HepG2 (cell line): Measurements from ENCODE around the gene PCGF6. TPM values are rescaled to one million over a fixed set of nuclear protein-coding genes. Genes with fewer than 3 reads are reported as not detected.

Experiments
- ARHGAP35 ChIP-seq: sonication (generic); formaldehyde crosslinking; IDR thresholded peaks from 2 replicates; pipeline ENCODE4 v1.9.0; 2022; ENCODE audit warnings: mild to moderate bottlenecking, inconsistent platforms, moderate library complexity, missing genetic modification reagents, borderline replicate concordance
- ARNTL ChIP-seq: sonication (generic); formaldehyde crosslinking; IDR thresholded peaks from 2 replicates; pipeline ENCODE4 v1.4.0; 2020; ENCODE audit warnings: mild to moderate bottlenecking, missing genetic modification reagents
- CAMTA2 ChIP-seq: sonication (generic); formaldehyde crosslinking; IDR thresholded peaks from 2 replicates; pipeline ENCODE4 v1.4.0; 2020; ENCODE audit warnings: mild to moderate bottlenecking, missing genetic modification reagents, borderline replicate concordance
- GPBP1L1 ChIP-seq: sonication (generic); formaldehyde crosslinking; IDR thresholded peaks from 2 replicates; pipeline ENCODE4 v1.5.0; 2020; ENCODE audit warnings: mild to moderate bottlenecking, missing genetic modification reagents
- HOMEZ ChIP-seq: IDR thresholded peaks from 2 replicates; pipeline ENCODE4 v1.6.1; 2016; ENCODE audit warnings: low read depth
- KDM1A ChIP-seq: IDR thresholded peaks from 2 replicates; pipeline ENCODE4 v1.6.1; 2016; ENCODE audit warnings: missing compliant biosample characterization
- NFKBIZ ChIP-seq: IDR thresholded peaks from 2 replicates; pipeline ENCODE4 v1.6.1; 2018; ENCODE audit warnings: missing genetic modification reagents, missing compliant biosample characterization
- PAXIP1 ChIP-seq: sonication (generic); formaldehyde crosslinking; conservative IDR thresholded peaks from 2 replicates; pipeline ENCODE4 v1.4.0; 2020; ENCODE audit warnings: mild to moderate bottlenecking, missing genetic modification reagents, moderate library complexity
- RARG ChIP-seq: sonication (generic); formaldehyde crosslinking; IDR thresholded peaks from 2 replicates; pipeline ENCODE4 v1.4.0; 2020; ENCODE audit warnings: low read depth, mild to moderate bottlenecking, missing genetic modification reagents
- RELA ChIP-seq: sonication (generic); formaldehyde crosslinking; IDR thresholded peaks from 2 replicates; pipeline ENCODE4 v1.4.0; 2020; ENCODE audit warnings: missing genetic modification reagents
- REPIN1 ChIP-seq: sonication (generic); formaldehyde crosslinking; IDR thresholded peaks from 2 replicates; pipeline ENCODE4 v1.8.0; 2022; ENCODE audit warnings: missing genetic modification reagents, low read depth, mild to moderate bottlenecking, borderline replicate concordance
- SALL2 ChIP-seq: sonication (generic); formaldehyde crosslinking; IDR thresholded peaks from 2 replicates; pipeline ENCODE4 v1.8.1; 2023; ENCODE audit warnings: mild to moderate bottlenecking, missing genetic modification reagents, inconsistent platforms
- XRCC5 ChIP-seq: fragments of 200-400 bp; formaldehyde crosslinking; optimal IDR thresholded peaks from 2 replicates; pipeline ENCODE3; 2017; ENCODE audit warnings: mild to moderate bottlenecking, low read length
- YEATS4 ChIP-seq: sonication (generic); formaldehyde crosslinking; IDR thresholded peaks from 2 replicates; pipeline ENCODE4 v1.4.0; 2020; ENCODE audit warnings: missing genetic modification reagents, borderline replicate concordance
- ZBTB10 ChIP-seq: sonication (generic); formaldehyde crosslinking; IDR thresholded peaks from 2 replicates; pipeline ENCODE4 v1.4.0; 2020; ENCODE audit warnings: missing genetic modification reagents, borderline replicate concordance
- ZMYM2 ChIP-seq: sonication (generic); formaldehyde crosslinking; IDR thresholded peaks from 2 replicates; pipeline ENCODE4 v1.8.0; 2022; ENCODE audit warnings: mild to moderate bottlenecking, missing genetic modification reagents
- ZNF678 ChIP-seq: sonication (generic); formaldehyde crosslinking; IDR thresholded peaks from 2 replicates; pipeline ENCODE4 v1.4.0; 2020; ENCODE audit warnings: mild to moderate bottlenecking, missing genetic modification reagents
- ZNF749 ChIP-seq: sonication (generic); formaldehyde crosslinking; IDR thresholded peaks from 2 replicates; pipeline ENCODE4 v1.8.0; 2022; ENCODE audit warnings: mild to moderate bottlenecking, missing genetic modification reagents, moderate library complexity, borderline replicate concordance
- ZNF777 ChIP-seq: sonication (generic); formaldehyde crosslinking; IDR thresholded peaks from 2 replicates; pipeline ENCODE4 v1.4.0; 2020; ENCODE audit warnings: missing genetic modification reagents
- ZNF83 ChIP-seq: sonication (generic); formaldehyde crosslinking; IDR thresholded peaks from 2 replicates; pipeline ENCODE4 v1.4.0; 2020; ENCODE audit warnings: missing genetic modification reagents, mild to moderate bottlenecking, borderline replicate concordance
- polyA plus RNA-seq, 8 experiments: library from polyadenylated mRNA; depleted of rRNA in 3 of 8; stranded (reverse) in 7 of 8; unstranded in 1 of 8; fragments of >200 nt; fragmentation: Illumina TruSeq in 4 of 8; extraction: Trizol in 4 of 8; gene quantifications; 2 replicates each; pipeline versions ENCODE4 v1.2.1 to v1.2.3, GENCODE V29; 2011 to 2016; ENCODE audit warnings: low read depth in 4 of 8, missing spikeins in 1 of 8, mixed read lengths in 1 of 8; ENCODE audit not compliant: insufficient read depth in 1 of 8
- total RNA-seq, 5 experiments: library from RNA; depleted of rRNA; stranded (reverse); fragments of >200 nt; fragmentation: Illumina TruSeq; extraction: Trizol; gene quantifications; 2 replicates each; pipeline ENCODE4 v1.2.3, GENCODE V29; 2016; ENCODE audit warnings: low read depth in 1 of 5
- TF ChIP-seq, protein P1 (sequence below): IDR thresholded peaks from 2 replicates; pipeline ENCODE4 v1.6.1; 2018; ENCODE audit warnings: missing genetic modification reagents

The PCGF6 gene
- total and polyA plus RNA-seq, 2 of the 13 experiments (the other 11 are each of a cell fraction or from before 2014, with no cell fraction given) = 5.2 to 19.4 TPM

- TF ChIP-seq XRCC5 = no peak
- TF ChIP-seq ZMYM2 (CRISPR knock-in tag) = no peak
- 0 out of 2 replicates have a peak, but pooled peaks have one; percentile 46 for TF ChIP-seq NFKBIZ
- TF ChIP-seq CAMTA2 (CRISPR knock-in tag) = no peak
- TF ChIP-seq, protein P1, sequence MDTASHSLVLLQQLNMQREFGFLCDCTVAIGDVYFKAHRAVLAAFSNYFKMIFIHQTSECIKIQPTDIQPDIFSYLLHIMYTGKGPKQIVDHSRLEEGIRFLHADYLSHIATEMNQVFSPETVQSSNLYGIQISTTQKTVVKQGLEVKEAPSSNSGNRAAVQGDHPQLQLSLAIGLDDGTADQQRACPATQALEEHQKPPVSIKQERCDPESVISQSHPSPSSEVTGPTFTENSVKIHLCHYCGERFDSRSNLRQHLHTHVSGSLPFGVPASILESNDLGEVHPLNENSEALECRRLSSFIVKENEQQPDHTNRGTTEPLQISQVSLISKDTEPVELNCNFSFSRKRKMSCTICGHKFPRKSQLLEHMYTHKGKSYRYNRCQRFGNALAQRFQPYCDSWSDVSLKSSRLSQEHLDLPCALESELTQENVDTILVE (CRISPR knock-in tag) = no peak
- TF ChIP-seq REPIN1 = no peak
- no peak for TF ChIP-seq ZNF678 (CRISPR knock-in tag)
- no peak for TF ChIP-seq ZNF749
- no peak for TF ChIP-seq SALL2 (CRISPR knock-in tag)
- TF ChIP-seq HOMEZ (CRISPR knock-in tag) = no peak
- TF ChIP-seq YEATS4 (CRISPR knock-in tag) = no peak
- no peak for TF ChIP-seq GPBP1L1 (CRISPR knock-in tag)
- no peak for TF ChIP-seq KDM1A (CRISPR knock-in tag)
- TF ChIP-seq PAXIP1 (CRISPR knock-in tag) = no peak
- TF ChIP-seq ARHGAP35 = no peak
- TF ChIP-seq ZNF777 (CRISPR knock-in tag) = no peak
- no peak for TF ChIP-seq RELA (CRISPR knock-in tag)
- no peak for TF ChIP-seq ARNTL (CRISPR knock-in tag)
- no peak for TF ChIP-seq ZNF83 (CRISPR knock-in tag)
- TF ChIP-seq ZBTB10 (CRISPR knock-in tag) = no peak
- TF ChIP-seq RARG = no peak
Measured at GRCh38 chr10:103278862-103279298, 72.1 kb downstream of the PCGF6 start (continued).
